ENCODE results near the gene PER1.

PER1 gene

DNA sequence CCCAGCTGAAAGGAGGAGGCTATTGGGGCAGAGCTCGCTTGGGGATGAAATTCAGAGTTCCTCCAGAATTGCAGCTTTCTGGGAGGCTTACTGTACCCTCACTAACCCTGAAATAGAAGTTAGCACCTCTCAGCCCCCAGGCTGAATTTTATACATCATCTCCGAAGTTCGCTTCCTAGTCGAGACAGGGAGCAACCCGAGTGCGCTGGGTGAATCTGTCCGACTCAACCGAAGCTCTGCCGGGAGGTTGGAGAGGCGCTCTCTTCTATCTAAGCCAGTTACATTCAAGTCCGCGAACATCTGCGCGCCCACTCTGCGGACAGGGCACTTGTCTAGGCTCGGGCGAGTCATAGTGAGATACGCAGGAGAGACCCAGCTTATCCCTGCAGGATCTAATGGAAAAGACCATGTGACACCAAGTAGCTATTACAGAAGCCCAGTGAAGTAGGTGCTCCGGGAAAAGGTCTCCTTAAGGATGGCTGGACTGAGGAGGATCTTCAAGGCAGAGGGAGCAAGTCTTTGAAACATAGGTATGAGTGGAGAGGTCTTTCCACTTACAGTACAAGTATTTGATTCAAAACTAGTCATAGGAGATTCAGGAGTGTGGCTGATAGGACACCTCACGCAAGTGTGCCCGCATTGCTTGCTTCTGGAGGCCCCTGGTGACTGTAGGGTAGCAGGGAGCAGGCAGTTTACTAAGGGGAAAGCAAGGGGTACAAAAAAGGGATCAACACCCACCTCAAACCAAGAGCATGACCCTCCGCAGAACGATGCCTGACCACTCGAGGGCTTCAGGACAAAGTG lies 27.7 kb downstream of the PER1 start:
- TF ChIP-seq, protein P1, sequence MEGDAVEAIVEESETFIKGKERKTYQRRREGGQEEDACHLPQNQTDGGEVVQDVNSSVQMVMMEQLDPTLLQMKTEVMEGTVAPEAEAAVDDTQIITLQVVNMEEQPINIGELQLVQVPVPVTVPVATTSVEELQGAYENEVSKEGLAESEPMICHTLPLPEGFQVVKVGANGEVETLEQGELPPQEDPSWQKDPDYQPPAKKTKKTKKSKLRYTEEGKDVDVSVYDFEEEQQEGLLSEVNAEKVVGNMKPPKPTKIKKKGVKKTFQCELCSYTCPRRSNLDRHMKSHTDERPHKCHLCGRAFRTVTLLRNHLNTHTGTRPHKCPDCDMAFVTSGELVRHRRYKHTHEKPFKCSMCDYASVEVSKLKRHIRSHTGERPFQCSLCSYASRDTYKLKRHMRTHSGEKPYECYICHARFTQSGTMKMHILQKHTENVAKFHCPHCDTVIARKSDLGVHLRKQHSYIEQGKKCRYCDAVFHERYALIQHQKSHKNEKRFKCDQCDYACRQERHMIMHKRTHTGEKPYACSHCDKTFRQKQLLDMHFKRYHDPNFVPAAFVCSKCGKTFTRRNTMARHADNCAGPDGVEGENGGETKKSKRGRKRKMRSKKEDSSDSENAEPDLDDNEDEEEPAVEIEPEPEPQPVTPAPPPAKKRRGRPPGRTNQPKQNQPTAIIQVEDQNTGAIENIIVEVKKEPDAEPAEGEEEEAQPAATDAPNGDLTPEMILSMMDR (IDR thresholded peaks at IDR 0.05; ENCODE audit: insufficient read depth, low read length, poor library complexity, severe bottlenecking), result no peak
- no peaks in the 10 kb centered on the region for H3K36me3 ChIP-seq (ENCODE audit: control insufficient read depth, insufficient read depth, low read length)
- DNase-seq (ENCODE audit: extremely low read depth, insufficient read length), result no peak

DNA sequence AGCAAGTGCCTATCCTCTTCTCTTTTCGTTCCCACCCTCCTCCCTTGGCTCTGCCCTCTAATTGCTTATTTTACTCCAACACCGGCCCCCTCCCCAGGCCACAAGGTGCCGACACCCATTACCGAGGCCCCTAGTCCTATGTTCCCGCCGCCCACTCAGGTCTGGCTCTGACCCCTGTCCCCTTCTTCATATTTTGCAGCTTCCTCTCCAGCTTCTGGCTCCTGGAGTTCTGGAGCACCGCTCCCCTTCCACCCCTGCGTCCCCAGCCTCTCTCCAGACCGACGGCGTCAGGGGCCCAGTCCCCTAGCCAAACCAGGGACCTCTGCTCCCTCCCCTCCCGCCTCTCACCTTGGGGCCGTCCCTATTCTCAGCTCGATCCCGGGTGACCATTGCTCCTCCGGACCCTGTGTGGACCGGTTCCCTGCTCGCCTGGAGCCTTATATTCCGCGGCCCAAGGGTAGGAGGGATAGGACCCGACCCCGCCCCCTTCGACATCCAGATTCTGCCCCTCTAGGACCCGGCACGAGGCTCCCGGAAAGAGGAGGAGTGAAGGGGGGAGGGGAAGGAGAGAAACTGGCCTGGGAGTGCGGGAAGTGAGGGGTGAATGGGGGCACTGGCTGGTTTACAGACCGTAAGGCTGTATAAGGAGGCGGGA lies 28.4 kb downstream of the PER1 start, which contains the start of gene HES7:
Gene HES7 (minus strand): TSS at position 412 of the 655 bp plus-strand sequence. CDS start 22 bp downstream, at position 390.
- Histone ChIP-seq H3K4me3 (replicated peaks; ENCODE audit: low read depth, low read length) (peak within 1 kb of the TSS; percentile 68), H3K36me3 (ENCODE audit: control insufficient read depth, insufficient read depth, low read length) (no peaks in the 10 kb centered on the region), H3K27me3 (replicated peaks; ENCODE audit: control insufficient read depth, insufficient read depth, low read length) (no peaks in the 10 kb centered on the region)
- TF ChIP-seq, protein P1 (IDR thresholded peaks at IDR 0.05; ENCODE audit: insufficient read depth, low read length, poor library complexity, severe bottlenecking), result no peak
- no peak for DNase-seq (ENCODE audit: extremely low read depth, insufficient read length)

More for the DNA sequence above, 27.7 kb downstream of the PER1 start:
- Histone ChIP-seq H3K4me3 (replicated peaks; ENCODE audit: low read depth, low read length) (peak overlapping the region; percentile 55), H3K27me3 (replicated peaks; ENCODE audit: control insufficient read depth, insufficient read depth, low read length) (no peaks in the 10 kb centered on the region)

DNA sequence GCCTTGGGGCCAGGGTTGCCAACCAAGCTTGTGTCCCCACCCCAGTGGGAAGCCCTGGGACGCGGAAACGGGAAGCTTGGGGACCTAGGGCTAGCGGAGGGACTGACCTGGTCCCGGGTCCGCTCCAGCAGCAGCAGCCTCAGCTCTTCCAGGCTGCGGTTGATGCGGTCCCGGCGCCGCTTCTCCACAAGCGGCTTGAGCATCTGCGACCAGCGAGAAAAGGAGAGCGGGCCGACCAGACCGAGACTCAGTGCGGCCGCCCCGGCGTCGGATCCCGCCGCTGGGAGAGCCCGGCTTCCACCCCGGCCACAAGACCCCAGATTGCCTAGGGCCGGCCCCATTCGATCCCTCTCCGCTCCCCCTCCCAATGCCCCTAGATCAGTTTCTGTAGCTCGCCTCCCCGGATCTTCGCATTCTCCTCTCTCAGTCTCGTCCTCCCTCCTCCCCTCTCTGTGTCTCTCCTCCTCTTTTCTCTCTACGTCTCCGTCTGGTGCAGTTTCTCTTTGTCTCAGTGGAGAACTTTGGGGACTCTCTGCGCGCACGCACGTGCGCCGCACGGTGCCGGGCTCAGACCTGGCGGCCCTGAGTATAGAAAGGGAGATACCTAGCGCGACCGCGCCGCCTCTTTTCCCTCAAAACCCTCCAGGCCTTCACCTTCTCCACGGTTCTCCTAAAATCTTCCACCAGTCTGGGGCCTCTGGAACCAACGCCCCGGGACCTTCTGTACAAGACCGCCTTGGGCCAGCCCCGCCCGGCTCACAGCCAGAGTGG lies 29.1 kb downstream of the PER1 start:
- no peaks in the 10 kb centered on the region for H3K36me3 ChIP-seq (ENCODE audit: control insufficient read depth, insufficient read depth, low read length)
- DNase-seq (ENCODE audit: extremely low read depth, insufficient read length), result peak; percentile 69
- TF ChIP-seq, protein P1 (IDR thresholded peaks at IDR 0.05; ENCODE audit: insufficient read depth, low read length, poor library complexity, severe bottlenecking), result no peak
- no peaks in the 10 kb centered on the region; the same call in 1 of the 2 replicates for H3K27me3 ChIP-seq (replicated peaks; ENCODE audit: control insufficient read depth, insufficient read depth, low read length)
- H3K4me3 ChIP-seq (replicated peaks; ENCODE audit: low read depth, low read length), result peak overlapping the region; percentile 68

DNA sequence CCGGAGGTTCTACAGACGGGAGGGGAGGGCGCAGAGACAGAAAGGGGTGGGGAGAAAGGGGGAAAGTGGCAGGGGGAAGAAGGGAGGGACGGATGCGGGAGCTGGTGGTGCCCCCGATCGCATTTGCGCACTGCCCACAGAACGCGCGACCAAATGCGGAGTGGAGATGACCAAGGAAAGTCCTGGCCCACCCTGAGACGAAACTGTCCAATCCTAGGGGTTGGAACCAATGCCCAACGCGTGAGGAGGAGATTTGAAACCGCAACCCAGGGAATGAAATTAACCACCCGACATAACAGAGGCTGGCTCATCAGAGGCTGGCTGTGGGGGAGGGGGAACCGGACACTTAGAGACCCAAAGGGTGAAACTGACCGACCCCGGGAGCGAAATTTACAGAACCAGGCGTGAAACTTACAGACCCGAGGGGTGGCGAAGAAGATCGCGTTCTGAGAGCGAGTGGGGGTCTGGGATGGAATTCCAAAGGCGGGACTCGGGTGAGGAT lies 29.7 kb downstream of the PER1 start:
- TF ChIP-seq, protein P1 (IDR thresholded peaks at IDR 0.05; ENCODE audit: insufficient read depth, low read length, poor library complexity, severe bottlenecking), result no peak

DNA sequence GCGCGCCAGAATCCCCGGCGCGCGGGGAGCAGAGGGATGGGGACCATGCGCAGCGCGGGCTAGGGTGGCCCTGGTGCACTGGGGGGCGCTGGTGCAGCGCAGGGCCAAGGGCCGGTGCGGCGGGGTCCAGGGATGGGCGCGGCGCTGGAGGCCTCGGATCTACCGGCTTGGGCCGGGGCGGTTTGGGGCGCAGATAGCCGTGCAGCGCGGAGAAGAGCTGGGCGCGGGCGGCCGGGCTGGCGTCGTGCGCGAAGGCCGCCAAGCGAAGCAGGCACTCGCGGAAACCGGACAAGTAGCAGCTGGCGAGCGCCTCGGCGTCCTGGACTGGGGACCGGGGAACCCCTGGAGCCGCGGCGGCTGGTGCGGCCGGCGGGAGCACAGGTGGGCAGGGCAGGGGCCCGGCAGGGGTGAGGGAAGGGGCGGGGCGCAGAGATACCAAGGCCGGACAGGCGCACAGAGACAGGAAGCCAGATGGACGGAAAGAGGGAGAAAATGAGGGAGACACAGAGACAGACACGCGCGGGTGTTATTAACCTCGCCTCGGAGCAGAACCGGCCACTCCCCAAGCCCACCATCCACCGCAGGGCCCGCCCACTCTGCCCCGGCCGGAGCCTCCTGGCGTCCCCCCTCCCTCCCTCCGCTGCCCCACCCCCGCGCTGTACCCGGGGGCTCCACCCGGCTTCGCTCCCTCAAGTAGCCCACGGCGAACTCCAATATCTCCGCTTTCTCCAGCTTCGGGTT lies 30.4 kb downstream of the PER1 start:
- Histone ChIP-seq H3K36me3 (ENCODE audit: control insufficient read depth, insufficient read depth, low read length) (no peaks in the 10 kb centered on the region), H3K27me3 (replicated peaks; ENCODE audit: control insufficient read depth, insufficient read depth, low read length) (peaks cover 3% of the 10 kb centered on the region), H3K4me3 (replicated peaks; ENCODE audit: low read depth, low read length) (peak overlapping the region; percentile 68)
- peak; percentile 84 for DNase-seq (ENCODE audit: extremely low read depth, insufficient read length)
- TF ChIP-seq, protein P1 (IDR thresholded peaks at IDR 0.05; ENCODE audit: insufficient read depth, low read length, poor library complexity, severe bottlenecking), result peak; percentile 36

More for the DNA sequence above, 29.7 kb downstream of the PER1 start:
- no peak for DNase-seq (ENCODE audit: extremely low read depth, insufficient read length)
- Histone ChIP-seq H3K4me3 (replicated peaks; ENCODE audit: low read depth, low read length) (peak overlapping the region; percentile 68), H3K36me3 (ENCODE audit: control insufficient read depth, insufficient read depth, low read length) (no peaks in the 10 kb centered on the region), H3K27me3 (replicated peaks; ENCODE audit: control insufficient read depth, insufficient read depth, low read length) (peaks cover 2% of the 10 kb centered on the region)
